Mesangial cell (primary cell): ENCODE results near the gene SWSAP1. TPM values are rescaled to one million over a fixed set of nuclear protein-coding genes. Genes with fewer than 3 reads are reported as not detected.

ENCODE experiments used
- total RNA-seq: library from RNA; depleted of rRNA; stranded (reverse); fragments of >200 nt; gene quantifications from 2 replicates; pipeline ENCODE4 v1.2.3, GENCODE V29; 2015

The SWSAP1 gene
- total RNA-seq = 1.6 and 4.2 TPM in 2 replicates

GRCh38 chr19:11374433-11375142, at the start of gene SWSAP1:
TSS of gene SWSAP1 (plus strand) at chr19:11374666. CDS start at chr19:11374681, 15 bp downstream.

GRCh38 chr19:11339254-11340098, 35.0 kb upstream of the SWSAP1 start, which contains the start of gene RAB3D:
TSS of gene RAB3D (minus strand) at chr19:11339657. CDS start at chr19:11337399, 2,258 bp downstream.

GRCh38 chr19:11346104-11346940, 28.1 kb upstream of the SWSAP1 start, which contains the start of the genes CCDC159 and TMEM205:
TSS of gene CCDC159 (plus strand) at chr19:11346519. CDS start at chr19:11346607, 88 bp downstream.
TSS of gene TMEM205 (minus strand) at chr19:11346268. CDS start at chr19:11345619, 649 bp downstream.

GRCh38 chr19:11355160-11356073, 19.0 kb upstream of the SWSAP1 start, which contains the start of gene PLPPR2:
TSS of gene PLPPR2 (plus strand) at chr19:11355432. CDS start at chr19:11357674, 2,242 bp downstream.

GRCh38 chr19:11418549-11419506, 44.4 kb downstream of the SWSAP1 start, which contains the start of gene RGL3:
TSS of gene RGL3 (minus strand) at chr19:11419314. CDS start at chr19:11419278, 36 bp downstream.

Other genes starting within 250 kb of the SWSAP1 start
- 7.4 and 71.4 TPM in 2 replicates for gene SPC24, start 218.9 kb upstream of the SWSAP1 start, total RNA-seq
- gene KANK2, start 177.1 kb upstream of the SWSAP1 start, total RNA-seq = 132 and 258 TPM in 2 replicates
- gene ANGPTL8, start 135.0 kb upstream of the SWSAP1 start, total RNA-seq = not detected in 2 replicates
- 18.7 and 52.5 TPM in 2 replicates for gene DOCK6, start 112.1 kb upstream of the SWSAP1 start, total RNA-seq
- gene TSPAN16, start 78.5 kb upstream of the SWSAP1 start, total RNA-seq = not detected in 2 replicates
- 6.2 and 13.3 TPM in 2 replicates for gene RAB3D, start 35.0 kb upstream of the SWSAP1 start, total RNA-seq
- gene TMEM205, start 28.4 kb upstream of the SWSAP1 start, total RNA-seq = 215 and 295 TPM in 2 replicates
- 4.4 and 9.5 TPM in 2 replicates for gene CCDC159, start 28.1 kb upstream of the SWSAP1 start, total RNA-seq
- 6.2 and 18.5 TPM in 2 replicates for gene PLPPR2, start 19.2 kb upstream of the SWSAP1 start, total RNA-seq
- 4.9 and 10.9 TPM in 2 replicates for gene EPOR, start 9.6 kb downstream of the SWSAP1 start, total RNA-seq
- 0.16 and 1.0 TPM in 2 replicates for gene RGL3, start 44.6 kb downstream of the SWSAP1 start, total RNA-seq
- 0.16 TPM in 1 of 2 replicates, not detected in the other for gene ODAD3, start 60.5 kb downstream of the SWSAP1 start, total RNA-seq
- gene PRKCSH, start 61.0 kb downstream of the SWSAP1 start, total RNA-seq = 208 and 334 TPM in 2 replicates
- gene ELAVL3, start 106.4 kb downstream of the SWSAP1 start, total RNA-seq = under 0.01 TPM in 1 of 2 replicates, not detected in the other
- gene ZNF653, start 131.2 kb downstream of the SWSAP1 start, total RNA-seq = 6.1 and 6.4 TPM in 2 replicates
- gene ECSIT, start 154.5 kb downstream of the SWSAP1 start, total RNA-seq = 52.4 and 69.1 TPM in 2 replicates
- 54.9 and 84.6 TPM in 2 replicates for gene CNN1, start 164.2 kb downstream of the SWSAP1 start, total RNA-seq
- gene ELOF1, start 184.6 kb downstream of the SWSAP1 start, total RNA-seq = 52.6 and 79.0 TPM in 2 replicates
- 1.1 and 17.5 TPM in 2 replicates for gene ACP5, start 203.0 kb downstream of the SWSAP1 start, total RNA-seq
- gene ZNF627, start 222.8 kb downstream of the SWSAP1 start, total RNA-seq = 10.3 and 11.0 TPM in 2 replicates